ENCODE data around the gene TST. TPM values are rescaled to one million over a fixed set of nuclear protein-coding genes. Genes with fewer than 3 reads are reported as not detected.

TST gene
- total and polyA plus RNA-seq, 11 donors = 35.8 to 143 (median 58.1) TPM

DNA sequence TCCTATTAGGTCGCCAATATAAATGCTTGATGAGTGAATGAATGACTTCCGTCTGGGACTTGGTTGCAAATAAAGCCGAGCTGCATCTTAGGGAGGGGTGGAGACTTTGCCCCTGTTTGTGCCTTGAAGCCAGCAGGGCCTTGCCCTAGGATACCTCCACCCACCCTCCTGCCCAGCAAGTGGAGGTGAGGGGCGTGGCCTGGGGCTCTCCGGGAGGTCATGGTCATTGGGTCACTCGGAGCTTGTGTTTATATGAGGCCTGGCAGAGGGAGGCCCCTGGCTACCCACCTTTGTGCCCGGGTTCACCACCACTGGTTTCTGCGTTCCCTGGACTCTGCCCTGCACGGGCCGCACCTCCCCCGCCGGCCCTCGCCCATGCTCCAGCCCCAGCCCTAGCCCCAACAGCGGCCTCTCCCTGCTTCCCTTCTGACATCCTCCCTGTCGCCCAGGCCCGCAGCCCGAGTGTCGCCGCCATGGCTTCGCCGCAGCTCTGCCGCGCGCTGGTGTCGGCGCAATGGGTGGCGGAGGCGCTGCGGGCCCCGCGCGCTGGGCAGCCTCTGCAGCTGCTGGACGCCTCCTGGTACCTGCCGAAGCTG lies 4.6 kb upstream of the TST start:
- H3K9me3 ChIP-seq = no peaks in the 10 kb centered on the region
- ATAC-seq (no peak), DNase-seq (no peak)
- H3K36me3 ChIP-seq = peaks cover 0 to 46% (median 37%) of the 10 kb centered on the region in 9 donors
- no peak overlapping the region for H3K27ac ChIP-seq
- peaks cover 0 to 61% (median 27%) of the 10 kb centered on the region in 12 donors for H3K4me1 ChIP-seq
- intact Hi-C loops (cut with DNase I) = loop anchor here in 1 of 10 donors (10.0 kb wide), 1 partner anchor 59 kb away; no protein-coding TSS in a partner anchor
- WGBS, 4 donors = 95 to 97% (median 95%) methylated on average over 31 to 34 of the region's 34 CpGs
- no peaks in the 10 kb centered on the region for H3K27me3 ChIP-seq
- H3K4me3 ChIP-seq = no peak overlapping the region
- TF ChIP-seq CTCF (IDR thresholded peaks at IDR 0.05) (no peak), POLR2A (IDR thresholded peaks at IDR 0.05) (no peak)

- 61 to 70% (median 64%) methylated on average over 16 of the region's 16 CpGs for WGBS, 4 donors
Measured at GRCh38 chr22:37022483-37023337, 3.5 kb upstream of the TST start.

DNA sequence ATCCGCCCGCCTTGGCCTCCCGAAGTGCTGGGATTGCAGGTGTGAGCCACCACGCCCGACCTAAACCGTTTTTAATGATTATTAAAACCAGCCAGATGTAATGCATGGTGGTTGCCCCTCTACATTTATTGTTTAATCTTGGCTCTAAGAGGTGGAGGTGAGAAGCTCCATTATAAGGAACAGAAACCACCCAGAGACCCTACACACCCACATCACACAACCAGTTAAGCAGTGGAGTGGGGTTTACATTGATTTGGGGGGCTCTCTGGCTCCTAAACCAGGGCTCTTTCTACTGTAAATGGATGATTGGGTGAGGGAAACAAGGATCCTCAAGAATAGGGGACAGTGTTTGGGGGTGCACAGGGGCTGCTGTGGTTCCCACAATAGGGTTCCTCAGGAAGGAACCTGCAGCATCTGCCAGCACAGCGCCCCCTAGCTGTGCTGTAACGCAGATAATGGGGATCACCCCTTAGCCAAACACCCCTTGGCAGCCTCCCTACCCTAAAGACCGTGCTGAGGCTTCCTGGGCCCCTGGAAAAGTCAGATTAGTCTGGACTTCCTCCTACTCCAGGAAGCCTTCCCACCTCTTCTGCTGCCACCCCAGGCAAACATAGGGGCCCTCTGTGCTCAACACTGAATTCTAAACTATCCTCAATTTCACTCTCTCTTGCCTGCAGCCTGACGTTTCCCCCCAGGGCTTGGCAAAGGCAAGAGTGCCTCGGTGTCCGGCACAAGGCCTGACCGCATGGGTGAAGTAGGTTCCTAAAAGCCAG lies 2.6 kb upstream of the TST start:
- WGBS, 4 donors = 71 to 76% (median 74%) methylated on average over 13 of the region's 13 CpGs
- Histone ChIP-seq H3K9me3 (no peaks in the 10 kb centered on the region), H3K27ac (peak overlapping the region in 5 of 12 donors; percentile 37 to 63 (median 43)), H3K4me1 (peaks cover 9 to 81% (median 43%) of the 10 kb centered on the region in 12 donors), H3K4me3 (no peak overlapping the region), H3K36me3 (peaks cover 0 to 30% (median 20%) of the 10 kb centered on the region in 9 donors), H3K27me3 (no peaks in the 10 kb centered on the region)
- ATAC-seq (no peak), DNase-seq (peak in 1 of 5 donors; percentile 57)
- no peak for TF ChIP-seq POLR2A (IDR thresholded peaks at IDR 0.05)
- TF ChIP-seq CTCF (IDR thresholded peaks at IDR 0.05) = peak; percentile 40 to 80 (median 69)
- intact Hi-C loops (cut with DNase I) = loop anchor here in 1 of 10 donors (10.0 kb wide), 1 partner anchor 57 kb away; no protein-coding TSS in a partner anchor

More at GRCh38 chr22:37022483-37023337, 3.5 kb upstream of the TST start:
- ATAC-seq = peak in 3 of 4 donors; percentile 2 to 17 (median 7)
- peaks cover 7 to 73% (median 37%) of the 10 kb centered on the region in 12 donors for H3K4me1 ChIP-seq
- peaks cover 0 to 38% (median 27%) of the 10 kb centered on the region in 9 donors for H3K36me3 ChIP-seq
- peak in 1 of 5 donors; percentile 49 for DNase-seq
- intact Hi-C loops (cut with DNase I) = loop anchor here in 1 of 10 donors (10.0 kb wide), 1 partner anchor 58 kb away; no protein-coding TSS in a partner anchor
- TF ChIP-seq POLR2A (IDR thresholded peaks at IDR 0.05) (no peak), CTCF (IDR thresholded peaks at IDR 0.05) (no peak)
- peak overlapping the region in 8 of 12 donors; percentile 17 to 63 (median 42) for H3K27ac ChIP-seq
- no peaks in the 10 kb centered on the region for H3K9me3 ChIP-seq
- no peaks in the 10 kb centered on the region for H3K27me3 ChIP-seq
- no peak overlapping the region for H3K4me3 ChIP-seq

Measured in heart left ventricle (tissue), 16 donors.